Measurements from ENCODE around the gene AK4.

The AK4 gene

DNA sequence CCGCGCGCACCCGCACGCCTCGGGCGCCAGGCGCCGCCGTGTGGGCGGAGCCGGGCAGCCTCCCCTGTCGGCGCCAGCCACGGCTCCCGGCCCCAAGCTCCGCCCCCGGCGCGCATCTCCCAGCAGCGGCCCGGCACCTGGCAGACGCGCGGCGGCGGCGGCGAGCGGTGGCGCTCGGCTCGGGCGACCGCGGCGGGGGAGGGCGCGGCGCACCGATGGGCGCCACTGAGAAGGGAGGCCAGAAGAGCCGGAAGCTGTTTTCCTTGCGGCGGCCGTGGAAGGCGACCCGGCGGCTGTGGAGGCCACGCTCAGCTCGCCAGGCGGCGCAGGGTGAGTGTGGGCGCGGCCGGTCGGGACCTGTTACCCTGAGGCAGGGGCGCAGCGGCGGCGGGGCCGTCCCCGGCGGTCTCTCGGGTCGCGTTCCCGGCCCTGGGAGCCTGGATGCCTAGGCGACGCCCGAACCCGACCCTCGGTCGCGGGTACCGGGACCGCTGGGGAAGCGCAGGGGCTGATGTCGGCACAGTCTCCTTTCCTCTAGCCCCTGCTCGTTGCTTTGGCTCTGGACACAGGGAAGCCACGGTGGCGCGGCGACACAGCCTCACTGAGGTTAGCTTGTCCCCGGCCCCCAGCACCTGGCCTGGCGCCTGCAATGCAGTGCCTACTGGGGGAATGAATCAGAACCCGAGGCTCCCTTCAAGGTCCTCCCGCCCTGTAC lies 106.5 kb downstream of the AK4 start:
- peak; percentile 38 for DNase-seq

DNA sequence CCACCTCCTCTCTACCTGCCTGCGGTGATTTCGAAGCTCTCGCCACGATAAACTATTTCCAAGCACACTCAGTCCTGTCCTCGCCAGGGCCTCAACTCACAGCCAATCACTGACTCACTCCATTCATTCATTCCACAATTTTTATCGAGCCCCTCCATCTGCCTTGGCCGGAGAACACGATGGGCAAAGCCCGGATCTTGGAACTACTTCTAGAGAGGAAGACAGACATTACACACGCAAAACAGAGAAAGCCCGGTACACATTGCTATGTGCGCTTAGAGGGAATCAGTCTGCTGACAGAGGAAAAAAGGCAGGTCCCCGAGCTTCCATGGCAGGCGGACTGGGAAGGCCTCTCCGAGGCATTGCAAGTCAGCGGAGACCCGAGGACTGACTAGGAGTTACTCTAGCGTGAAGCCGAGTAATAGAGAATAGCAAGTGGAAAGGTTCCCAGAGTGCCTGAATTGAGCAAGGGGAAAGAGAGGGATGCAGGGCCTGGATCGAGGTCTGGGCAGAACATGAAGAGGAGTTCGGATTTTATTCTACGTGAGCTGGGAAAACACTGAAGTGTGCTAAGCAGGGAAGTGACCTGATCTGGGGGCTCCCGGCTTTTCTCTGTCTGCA lies 107.1 kb downstream of the AK4 start:
- no peak for DNase-seq

DNA sequence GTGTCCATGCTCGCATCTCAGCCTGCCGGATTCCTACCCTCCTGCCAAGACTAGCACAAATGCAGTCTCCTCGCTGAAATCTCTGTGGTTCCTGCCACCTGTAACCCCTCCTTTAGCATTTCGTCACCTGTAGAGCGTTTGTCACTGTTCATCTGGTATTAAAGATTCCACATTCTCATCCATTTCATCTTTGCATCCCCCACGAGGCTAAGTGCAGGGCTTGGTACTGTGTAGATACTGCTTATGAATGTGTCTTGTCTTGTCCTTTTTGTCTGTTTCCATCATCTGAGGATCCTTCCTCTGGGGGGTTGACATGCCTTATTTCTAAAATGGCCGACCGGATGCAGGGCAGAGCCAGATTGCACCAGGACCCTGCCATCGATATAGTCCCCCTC lies 107.7 kb downstream of the AK4 start:
- DNase-seq: no peak

DNA sequence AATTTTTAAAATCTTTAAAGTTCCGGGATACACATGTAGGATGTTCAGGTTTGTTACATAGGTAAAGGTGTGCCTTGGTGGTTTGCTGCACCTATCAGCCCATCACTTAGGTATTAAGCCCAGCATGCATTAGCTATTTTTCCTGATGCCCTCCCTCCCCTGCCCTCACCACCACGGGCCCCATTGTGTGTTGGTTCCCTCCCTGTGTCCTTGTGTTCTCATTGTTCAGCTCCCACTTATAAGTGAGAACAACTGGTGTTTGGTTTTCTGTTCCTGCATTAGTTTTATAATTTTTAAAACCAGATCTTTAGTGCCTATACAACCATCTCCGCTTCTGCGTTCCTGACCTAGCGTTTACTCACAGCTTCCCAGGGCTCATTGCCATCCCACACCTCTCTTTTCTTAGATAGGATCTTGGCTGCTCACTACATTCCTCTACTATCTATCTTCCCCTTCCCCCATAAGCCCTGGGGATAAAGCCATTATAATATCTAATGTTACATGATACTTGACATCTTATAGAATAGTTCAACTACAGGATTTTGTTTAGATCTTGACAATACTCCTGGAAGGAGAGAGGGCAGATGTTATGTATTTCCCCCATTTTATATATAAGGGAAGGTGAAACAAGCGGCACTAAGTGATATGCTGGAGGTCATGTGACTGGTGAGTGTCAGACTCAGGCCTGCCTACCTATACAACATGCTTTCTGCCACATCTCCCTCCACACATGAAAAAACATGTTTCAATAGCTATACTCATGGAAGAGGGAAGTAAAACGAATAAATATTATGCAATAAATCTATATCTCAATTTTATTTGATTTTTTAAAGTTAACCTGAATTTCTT lies 109.1 kb downstream of the AK4 start:
- no peak for DNase-seq

DNA sequence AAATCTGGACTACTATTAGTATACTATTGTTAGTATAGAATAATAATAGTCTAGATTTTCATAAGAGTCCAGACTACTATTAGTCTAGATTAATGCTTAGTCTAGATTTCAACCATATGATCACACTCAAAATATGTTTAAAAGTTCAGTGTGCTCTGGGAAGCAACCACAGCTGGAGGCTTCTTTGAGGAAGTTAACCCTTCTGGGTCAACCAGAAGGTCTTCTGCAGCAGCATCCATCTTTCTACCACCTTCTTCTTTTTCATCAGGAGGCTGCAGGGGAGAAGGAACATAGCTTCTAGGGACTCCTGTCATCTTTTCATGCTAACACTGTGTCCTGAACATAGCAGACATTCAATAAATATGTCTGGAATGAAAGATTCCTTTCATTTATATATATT lies 110.1 kb downstream of the AK4 start:
- peak; percentile 24 for DNase-seq

DNA sequence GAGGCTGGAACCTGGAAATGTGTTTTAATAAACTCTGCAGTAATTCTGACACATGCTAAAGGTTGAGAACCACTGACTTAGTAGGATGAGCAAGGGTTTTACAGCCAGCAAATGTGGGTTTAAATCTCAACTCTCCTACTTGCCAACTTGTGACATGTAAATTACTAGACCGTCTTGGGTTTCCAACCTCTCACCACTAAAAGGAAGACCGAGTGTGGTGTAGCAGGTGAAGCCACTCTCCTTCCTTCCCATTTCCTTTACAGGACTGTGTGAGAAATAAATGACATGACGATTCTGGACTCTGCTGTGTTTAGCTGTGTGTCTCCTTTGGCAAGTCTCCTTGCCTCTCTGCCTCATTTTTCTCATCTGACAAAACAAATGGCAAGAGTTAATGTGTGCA lies 111.8 kb downstream of the AK4 start:
- no peak for DNase-seq

DNA sequence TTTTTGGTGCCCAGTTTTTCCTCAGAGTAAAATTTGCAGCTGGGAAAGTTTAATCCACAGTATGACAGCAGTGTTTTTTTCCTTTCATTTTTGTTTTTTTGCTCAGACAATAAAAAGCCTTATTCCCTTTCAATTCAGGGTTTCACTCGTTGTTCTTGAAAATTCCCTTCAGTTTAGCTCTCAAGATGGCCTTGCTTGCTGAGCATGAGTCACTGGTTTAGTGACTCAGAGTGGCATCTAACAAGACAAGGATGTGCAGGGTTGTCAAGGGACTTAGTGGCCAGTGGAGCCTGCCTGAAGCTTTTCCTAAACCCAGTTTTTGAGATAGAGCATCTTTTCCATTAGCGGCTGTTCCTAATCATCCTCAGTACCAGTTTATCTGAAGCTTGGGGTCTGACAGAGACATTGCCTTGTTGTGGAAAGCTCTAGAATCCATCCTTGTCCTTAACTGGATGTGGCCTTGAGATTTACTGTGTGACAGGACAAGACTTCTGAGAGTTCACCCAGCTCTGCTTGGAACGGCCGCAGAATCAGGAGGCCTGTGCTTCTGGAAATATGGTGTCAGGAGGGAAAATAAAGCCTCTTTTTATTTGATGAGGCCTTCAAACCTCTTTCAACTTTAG lies 113.0 kb downstream of the AK4 start:
- DNase-seq: peak; percentile 52

DNA sequence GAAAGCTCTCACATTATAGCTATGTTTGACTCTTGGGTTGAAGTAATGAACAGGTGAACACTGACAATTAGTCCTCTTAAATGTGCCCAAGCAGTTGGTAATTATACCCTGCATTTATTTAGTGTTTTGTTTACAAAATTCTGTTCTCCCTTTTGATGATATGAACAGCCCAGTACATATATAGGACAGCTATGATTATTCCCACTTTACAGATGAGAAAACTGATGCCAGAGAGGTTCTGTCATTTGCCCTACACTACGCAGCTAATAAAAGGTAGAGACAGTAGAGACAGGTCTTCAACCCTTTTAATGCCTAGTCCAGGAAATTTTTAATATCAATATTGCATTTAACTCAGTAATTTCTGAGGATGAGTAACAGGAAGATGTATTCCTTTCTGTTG lies 115.3 kb downstream of the AK4 start:
- no peak for DNase-seq

DNA sequence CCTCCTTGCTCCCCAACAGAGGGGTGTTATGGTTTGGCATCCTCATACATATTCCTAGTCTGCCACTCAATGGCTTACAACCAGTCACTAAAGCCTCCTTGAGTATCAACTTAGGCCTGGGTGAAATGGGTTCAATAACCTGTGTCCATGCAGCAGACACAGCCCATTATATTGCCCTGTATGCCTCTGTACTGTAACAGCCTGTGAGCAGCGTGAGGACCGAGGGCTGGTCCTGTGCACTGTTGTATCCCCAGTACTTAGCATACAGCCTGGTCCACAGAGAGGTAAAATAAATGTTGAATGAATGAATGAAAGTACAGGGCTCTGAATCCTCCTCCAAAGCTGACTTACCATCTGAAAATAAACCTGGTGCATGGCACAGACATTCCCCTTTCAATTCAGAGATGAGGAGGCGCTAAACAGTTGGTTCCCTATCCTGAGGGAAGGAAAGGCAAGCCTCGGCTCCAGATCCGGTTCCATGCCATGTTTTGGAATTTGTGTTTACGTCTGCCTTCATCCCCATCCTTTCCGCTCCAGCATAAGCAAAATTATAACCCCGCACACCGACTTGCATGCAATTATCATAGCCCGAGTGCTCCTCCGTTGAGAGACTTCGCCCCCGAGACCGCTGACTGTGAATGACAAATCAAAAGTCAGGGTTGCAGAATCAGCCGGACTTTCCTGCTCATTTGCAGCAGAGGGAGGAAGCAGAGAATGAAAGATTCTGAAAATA lies 116.4 kb downstream of the AK4 start:
- DNase-seq: no peak

DNA sequence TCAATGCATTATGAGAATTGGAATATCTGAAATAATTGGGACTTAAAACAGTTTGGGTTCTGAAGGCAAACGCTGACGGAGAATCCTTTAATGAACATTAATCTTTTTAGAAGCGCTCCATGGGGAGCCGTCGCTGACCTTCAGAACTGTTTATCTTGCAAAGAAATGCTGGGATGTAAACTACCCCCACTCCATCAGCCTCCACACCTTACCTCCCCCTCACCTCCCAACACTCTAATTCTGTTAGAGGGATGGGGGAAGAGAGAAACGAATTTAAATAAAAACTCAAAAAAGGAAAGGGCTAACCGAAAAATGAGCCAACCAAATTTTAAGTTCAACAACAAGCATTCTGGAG lies 117.3 kb downstream of the AK4 start:
- no peak for DNase-seq

DNA sequence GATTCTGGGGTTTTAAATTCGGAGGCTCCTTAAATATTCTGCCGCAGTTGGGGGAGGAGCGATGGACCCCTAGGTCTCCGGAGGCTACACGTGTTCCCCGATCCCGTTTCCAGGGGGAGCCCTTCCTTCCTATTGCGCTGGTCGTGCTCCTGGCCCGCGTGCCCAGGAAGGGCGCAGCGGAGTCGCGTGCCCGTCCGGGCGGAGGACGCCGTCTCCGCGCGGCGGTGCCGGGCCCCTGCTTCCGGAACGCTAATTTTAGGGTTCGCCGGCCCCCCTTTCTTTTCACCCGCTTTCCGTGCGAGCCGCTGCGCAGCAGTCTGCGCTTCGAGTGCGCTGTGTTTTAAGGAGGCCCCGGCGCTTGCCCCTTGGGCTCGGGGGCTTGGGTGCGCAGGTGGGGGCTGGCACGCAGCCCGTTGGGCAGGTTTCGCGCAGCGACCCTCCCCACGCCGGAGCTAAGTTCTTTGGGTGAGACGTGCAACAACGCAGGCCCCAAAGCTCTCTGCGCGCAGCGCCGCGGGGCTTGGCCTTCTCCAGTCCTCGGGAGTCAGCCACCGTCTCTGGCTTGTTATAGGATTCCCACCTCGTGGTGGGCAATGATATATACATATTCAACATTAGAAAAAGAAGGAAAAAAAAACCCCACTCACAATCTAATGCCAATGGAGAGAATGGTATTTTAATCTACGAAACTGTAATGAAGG lies 117.8 kb downstream of the AK4 start:
- DNase-seq: no peak

DNA sequence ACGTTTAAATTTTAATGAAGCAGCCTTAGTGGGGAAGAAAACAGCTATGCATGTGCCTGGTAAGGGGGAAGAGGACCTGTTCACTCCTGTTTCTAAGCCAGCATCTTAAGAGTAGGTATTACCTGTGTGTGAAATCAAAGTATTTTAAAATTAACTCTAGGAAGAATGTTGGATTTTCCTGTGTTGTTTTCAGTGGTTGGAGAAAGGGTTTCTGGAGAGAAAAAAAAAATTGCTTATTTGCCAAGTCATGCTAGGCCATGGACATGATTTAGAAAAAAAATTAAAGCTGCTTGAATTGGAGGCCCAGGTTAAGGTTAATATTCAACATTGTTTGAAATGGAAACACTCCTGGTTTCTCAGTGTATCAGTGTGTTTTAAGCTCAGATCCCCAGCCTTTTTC lies 118.5 kb downstream of the AK4 start:
- DNase-seq: no peak

DNA sequence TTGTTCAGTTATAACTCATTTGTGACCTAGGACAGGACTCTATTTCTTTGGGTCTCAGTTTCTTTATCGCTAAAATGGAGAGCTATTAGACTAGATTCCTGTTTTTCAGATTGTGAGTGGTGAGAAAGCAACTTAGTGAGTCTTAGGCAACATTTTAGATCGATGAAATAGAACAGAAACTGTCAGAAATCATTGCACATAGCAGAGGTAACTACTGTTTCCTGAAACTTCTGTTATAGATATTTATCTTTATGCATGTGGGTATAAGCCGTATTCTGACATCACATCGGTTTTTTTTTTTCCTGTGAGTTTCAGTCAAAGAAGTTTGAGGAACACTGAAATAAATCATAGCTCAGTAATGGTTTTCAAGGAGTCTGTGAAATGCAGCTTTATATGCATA lies 119.3 kb downstream of the AK4 start:
- no peak for DNase-seq

DNA sequence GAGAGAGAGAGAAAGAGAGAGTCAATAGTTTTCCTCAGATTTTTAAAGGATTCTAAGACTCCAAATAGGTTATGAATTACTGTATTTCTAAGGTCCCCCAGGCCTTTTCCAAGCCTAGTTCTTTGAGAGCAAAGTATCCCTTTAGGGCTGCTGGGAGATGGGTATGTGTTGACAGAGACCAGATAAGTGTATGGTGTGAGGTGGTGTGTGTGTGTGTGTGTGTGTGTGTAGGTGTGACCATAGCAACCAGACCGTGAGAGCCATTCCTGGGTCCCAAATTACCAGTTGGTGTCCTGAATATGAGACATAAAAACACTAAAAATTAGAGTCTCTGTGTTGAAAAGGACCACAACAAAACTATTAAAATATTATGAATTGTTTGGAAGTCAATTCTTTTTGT lies 119.7 kb downstream of the AK4 start:
- DNase-seq: no peak

DNA sequence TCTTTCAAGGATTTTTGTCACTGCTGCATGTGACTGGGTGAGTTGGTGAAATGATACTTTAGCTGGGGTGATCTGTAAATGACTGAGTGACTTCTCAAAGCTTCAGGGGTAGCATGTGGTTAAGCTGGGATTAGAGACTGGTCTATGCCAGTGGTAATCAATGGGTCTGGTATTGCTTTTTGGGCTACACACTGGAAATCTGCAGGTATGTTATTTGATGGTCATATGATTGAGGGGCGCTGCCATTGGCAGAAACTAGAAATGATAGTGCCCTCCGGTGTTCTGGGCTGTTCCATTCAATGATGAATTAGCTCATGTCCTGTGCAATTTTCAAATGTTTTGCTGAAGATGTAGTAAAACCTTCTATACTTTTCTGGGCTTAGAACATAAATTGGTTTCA lies 121.6 kb downstream of the AK4 start:
- DNase-seq: no peak

DNA sequence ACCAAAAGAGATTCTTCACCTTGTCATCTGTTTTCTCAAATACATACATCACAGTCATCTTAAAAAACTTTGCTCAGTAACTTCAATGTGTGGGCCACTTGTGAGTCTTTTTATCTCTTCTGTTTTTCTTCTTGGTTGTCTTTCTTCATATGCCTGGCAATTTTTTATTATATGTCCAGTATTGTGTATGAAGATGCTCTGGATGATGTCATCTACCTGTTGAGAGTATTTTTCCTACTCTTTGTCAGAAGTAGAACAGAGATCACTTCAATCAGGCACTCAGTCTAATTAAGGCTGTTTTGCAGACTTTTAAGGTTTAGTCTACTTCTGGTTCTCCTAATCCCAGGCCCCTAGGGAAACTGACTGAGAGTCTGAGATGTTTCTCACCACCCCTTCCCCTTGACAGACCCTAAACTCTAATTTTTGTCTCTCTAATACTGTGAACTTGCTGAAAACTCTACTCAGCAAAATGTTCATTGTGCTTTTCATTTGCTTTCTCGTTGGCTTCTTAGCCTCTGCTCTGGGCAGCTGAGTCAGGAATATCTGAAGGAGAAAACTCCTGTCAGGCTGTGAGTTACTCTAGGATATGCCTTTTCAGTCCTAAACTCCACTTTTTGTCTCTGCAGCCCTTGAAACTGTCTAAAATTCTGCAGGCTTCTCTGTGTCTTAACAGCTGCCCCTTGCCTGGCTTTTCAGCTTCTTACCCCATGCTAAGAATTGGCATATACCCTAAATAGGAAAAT lies 128.4 kb downstream of the AK4 start:
- no peak for DNase-seq

DNA sequence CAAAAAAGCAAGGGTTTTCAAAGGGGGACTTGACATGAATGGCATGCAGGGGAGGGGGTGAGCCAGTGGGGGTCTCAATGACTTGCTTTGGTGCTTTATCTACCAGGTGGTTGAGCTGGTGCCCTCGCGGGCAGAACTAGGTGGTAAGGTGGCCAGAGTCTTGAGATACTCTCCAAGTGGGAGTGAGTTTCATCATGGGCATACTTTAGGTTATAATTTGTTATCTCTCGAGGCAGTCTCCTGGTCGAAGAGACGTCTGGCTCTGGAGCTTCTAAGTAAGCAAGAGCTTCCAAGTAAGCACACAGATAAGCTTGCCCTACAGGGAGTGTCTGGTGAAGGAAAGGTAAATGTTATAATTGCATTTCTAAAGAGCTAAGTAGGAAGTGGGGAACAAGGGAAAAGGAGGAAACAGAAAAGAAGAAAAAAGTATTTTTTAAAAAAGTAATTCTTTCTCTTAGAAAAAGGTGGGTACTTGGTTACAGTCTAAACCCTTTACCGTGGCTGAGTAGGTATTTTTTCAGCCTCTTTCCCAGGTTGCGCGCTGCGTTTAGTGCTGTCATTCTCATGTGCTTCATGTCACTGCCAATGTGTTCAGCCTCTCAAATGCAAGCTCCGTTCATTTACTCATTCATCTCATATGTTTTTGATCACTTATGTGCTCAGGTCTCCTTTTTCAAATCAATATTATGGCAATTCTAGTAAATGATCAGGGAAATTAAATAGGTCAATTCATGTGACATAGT lies 129.8 kb downstream of the AK4 start:
- no peak for DNase-seq

DNA sequence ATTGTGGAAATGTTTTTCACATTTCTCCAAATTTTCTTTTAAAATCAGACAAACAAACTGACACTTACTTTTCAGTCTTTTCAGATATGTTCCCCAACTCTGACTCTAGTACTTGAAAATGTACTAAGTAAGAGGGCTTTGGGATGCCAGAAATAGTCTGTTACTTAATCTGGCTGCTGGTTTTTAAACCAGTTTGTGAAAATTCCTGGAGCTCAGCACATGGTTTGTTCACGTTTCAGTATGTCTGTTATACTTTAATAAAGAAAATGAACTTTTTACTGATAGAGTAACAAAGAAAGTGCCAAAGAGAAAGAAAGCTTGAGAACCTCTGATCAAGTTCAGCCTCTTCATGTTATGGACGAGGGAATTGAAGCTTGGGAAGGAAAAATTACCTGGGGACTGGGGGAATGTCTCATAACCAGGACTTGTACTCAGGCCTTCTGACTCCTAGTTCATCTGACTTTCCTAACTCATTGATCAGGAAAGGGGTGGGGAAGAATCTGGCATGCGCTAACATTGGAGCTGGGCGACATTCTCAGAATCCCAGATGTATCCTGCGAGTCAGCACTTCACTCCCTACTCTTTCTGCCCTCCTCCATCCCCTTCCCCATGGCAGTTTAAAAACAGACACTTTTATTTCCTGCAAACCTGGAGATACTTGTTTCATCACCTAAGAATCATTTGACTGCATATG lies 130.5 kb downstream of the AK4 start:
- no peak for DNase-seq

DNA sequence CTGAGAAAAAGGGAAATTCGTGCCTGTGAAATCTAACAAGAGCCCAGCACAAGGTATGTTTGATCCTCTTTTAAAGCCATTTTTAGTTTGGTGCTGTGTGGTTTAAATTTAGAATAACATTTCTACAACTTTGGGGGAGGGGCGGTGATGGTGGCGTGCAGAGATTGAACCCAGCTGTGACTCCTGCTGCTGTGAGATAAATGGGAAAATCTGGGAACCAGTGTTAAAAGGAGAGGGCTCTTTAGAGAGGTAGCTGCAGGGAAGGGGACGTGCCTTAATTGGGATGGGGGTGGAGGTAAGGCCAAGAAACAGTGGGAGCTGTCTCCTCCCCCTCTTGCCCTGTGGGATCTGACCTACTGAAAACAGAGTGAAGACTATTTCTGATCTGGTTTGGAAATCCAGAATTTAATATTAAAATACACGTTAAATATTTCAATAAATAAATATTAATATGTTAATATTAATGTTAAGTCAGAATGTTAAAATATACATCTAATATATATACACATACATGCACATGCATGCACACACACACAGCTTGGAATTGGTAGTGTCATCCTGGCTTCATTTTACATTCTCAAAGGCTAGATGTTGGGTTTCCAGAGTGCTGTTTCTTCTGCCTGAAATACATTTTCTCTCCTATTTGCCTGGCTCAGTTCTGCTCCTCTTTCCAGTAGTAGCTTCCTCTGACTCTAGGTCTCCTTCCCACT lies 131.2 kb downstream of the AK4 start:
- DNase-seq: no peak

Data from MV-4-11 (cell line).